NCI-H2171 (cell line): ENCODE results near the gene SCN3B.
A peak's percentile ranks its signal among the peaks of the same experiment; 100 is the strongest.
"Not testable (repeated sequence)": the region's sequence is repeated elsewhere in the genome, so short reads cannot be mapped to it uniquely, and the experiment has no call there.

Experiments
- DNase-seq: peaks from one replicate; lab custom pipeline; 2025; lab: John Stamatoyannopoulos, UW

Gene SCN3B

GRCh38 chr11:123654566-123655081, at the start of gene SCN3B:
SCN3B (minus strand) TSS chr11:123654624; CDS start chr11:123653801, 823 bp downstream.
- DNase-seq, result peak; percentile 75

GRCh38 chr11:123702696-123703095, 48.3 kb upstream of the SCN3B start:
- no peak for DNase-seq

- DNase-seq, result peak; percentile 20
Observed at GRCh38 chr11:123702139-123702538, 47.7 kb upstream of the SCN3B start.

GRCh38 chr11:123700772-123701171, 46.3 kb upstream of the SCN3B start:
- no peak for DNase-seq

GRCh38 chr11:123698546-123699127, 44.2 kb upstream of the SCN3B start:
- no peak for DNase-seq

GRCh38 chr11:123696183-123696582, 41.8 kb upstream of the SCN3B start:
- DNase-seq, result no peak

- DNase-seq, result no peak
Observed at GRCh38 chr11:123695231-123695630, 40.8 kb upstream of the SCN3B start.

GRCh38 chr11:123694551-123694950, 40.1 kb upstream of the SCN3B start:
- DNase-seq, result no peak

GRCh38 chr11:123692961-123693360, 38.5 kb upstream of the SCN3B start:
- no peak for DNase-seq

- DNase-seq, result no peak
Observed at GRCh38 chr11:123690485-123690884, 36.1 kb upstream of the SCN3B start.

- DNase-seq, result no peak
Observed at GRCh38 chr11:123684601-123685000, 30.2 kb upstream of the SCN3B start.

GRCh38 chr11:123683428-123684170, 29.2 kb upstream of the SCN3B start:
- no peak for DNase-seq

GRCh38 chr11:123682696-123683410, 28.4 kb upstream of the SCN3B start:
- no peak for DNase-seq

GRCh38 chr11:123681030-123681429, 26.6 kb upstream of the SCN3B start:
- DNase-seq, result no peak

- no peak for DNase-seq
Observed at GRCh38 chr11:123678246-123678645, 23.8 kb upstream of the SCN3B start.

- no peak for DNase-seq
Observed at GRCh38 chr11:123677510-123677909, 23.1 kb upstream of the SCN3B start.

- DNase-seq, result no peak
Observed at GRCh38 chr11:123674297-123674696, 19.9 kb upstream of the SCN3B start.

GRCh38 chr11:123672568-123672967, 18.1 kb upstream of the SCN3B start:
- peak; percentile 47 for DNase-seq

- DNase-seq, result no peak
Observed at GRCh38 chr11:123671534-123671933, 17.1 kb upstream of the SCN3B start.

- DNase-seq, result no peak
Observed at GRCh38 chr11:123670081-123670480, 15.7 kb upstream of the SCN3B start.

- DNase-seq, result no peak
Observed at GRCh38 chr11:123665306-123665705, 10.9 kb upstream of the SCN3B start.

GRCh38 chr11:123659965-123660364, 5.5 kb upstream of the SCN3B start:
- not testable (repeated sequence) for DNase-seq

- DNase-seq, result no peak
Observed at GRCh38 chr11:123659311-123659710, 4.9 kb upstream of the SCN3B start.
